Activated naive CD4-positive, alpha-beta T cell treated with anti-CD3 and anti-CD28 coated beads for 36 hours (primary cell): Measurements from ENCODE around the gene MX2. TPM values are rescaled to one million over a fixed set of nuclear protein-coding genes. Genes with fewer than 3 reads are reported as not detected.
"Not testable (repeated sequence)": the region's sequence is repeated elsewhere in the genome, so short reads cannot be mapped to it uniquely, and the experiment has no call there.

ENCODE experiments used
- CTCF ChIA-PET: fragments of 350-600 bp; sonication (Branson Sonifier 250); formaldehyde crosslinking; loops from one replicate; lab custom pipeline; 2021; ENCODE audit warnings: antibody characterized with exemption; lab: Charles Lee
- DNase-seq: peaks from one replicate; pipeline ENCODE4 v3.0.0-alpha.2; 2020
- H3K27ac Mint-ChIP-seq: one replicate; pipeline ENCODE4 v1.8.0; 2021; ENCODE audit warnings: mild to moderate bottlenecking, mixed read lengths
- H3K27me3 Mint-ChIP-seq: one replicate; pipeline ENCODE4 v1.8.0; 2021; ENCODE audit warnings: low read depth, mixed read lengths
- H3K36me3 Mint-ChIP-seq: one replicate; pipeline ENCODE4 v1.8.0; 2021; ENCODE audit warnings: low read depth, mixed read lengths
- H3K4me1 Mint-ChIP-seq: one replicate; pipeline ENCODE4 v1.8.0; 2021; ENCODE audit warnings: low read depth, mixed read lengths
- H3K4me3 Mint-ChIP-seq: one replicate; pipeline ENCODE4 v1.8.0; 2021; ENCODE audit warnings: mild to moderate bottlenecking, moderate library complexity, mixed read lengths
- H3K9me3 Mint-ChIP-seq: one replicate; pipeline ENCODE4 v1.8.0; 2021; ENCODE audit warnings: mixed read lengths
- intact Hi-C: fragments of 100-400 bp; cut with micrococcal nuclease; formaldehyde crosslinking; loops from one replicate; pipeline ENCODE4 v1.15.1; 2023
- total RNA-seq, 2 experiments: library from RNA; stranded (reverse); gene quantifications; one replicate each; pipeline ENCODE4 v1.2.3, GENCODE V29; 2021

MX2 gene
- total RNA-seq: 10 to 100 TPM; 32.5 to 33.4 TPM

GRCh38 chr21:41361786-41362604, at the start of gene MX2:
Gene MX2 (plus strand): TSS chr21:41362027. CDS start chr21:41376907, 14,880 bp downstream.
- CTCF ChIA-PET: interaction anchor here (1.1 to 2.8 kb wide), 2 partner anchors 61 to 79 kb away, joined by 3 to 13 read pairs; no protein-coding TSS in a partner anchor
- peak; percentile 89 for DNase-seq
- H3K27me3 Mint-ChIP-seq: no peaks in the 10 kb centered on the region
- H3K4me3 Mint-ChIP-seq: peak within 1 kb of the TSS; percentile 80
- intact Hi-C loops: loop anchor here (1.0 to 10.0 kb wide), 6 partner anchors 8 to 1043 kb away; partner anchors contain the start of genes MX1, UBASH3A and ZBTB21
- H3K4me1 Mint-ChIP-seq: peaks cover 57% of the 10 kb centered on the region
- H3K27ac Mint-ChIP-seq: peak within 1 kb of the TSS; percentile 97
- no peaks in the 10 kb centered on the region for H3K9me3 Mint-ChIP-seq
- H3K36me3 Mint-ChIP-seq: peaks cover 7% of the 10 kb centered on the region

GRCh38 chr21:41313285-41314164, 48.3 kb upstream of the MX2 start:
- H3K4me3 Mint-ChIP-seq, H3K36me3 Mint-ChIP-seq, H3K4me1 Mint-ChIP-seq, H3K9me3 Mint-ChIP-seq, DNase-seq, H3K27ac Mint-ChIP-seq, intact Hi-C loops, CTCF ChIA-PET: not testable (repeated sequence)
- peaks cover 29% of the 10 kb centered on the region for H3K27me3 Mint-ChIP-seq

GRCh38 chr21:41315726-41316125, 46.1 kb upstream of the MX2 start:
- CTCF ChIA-PET: interaction anchor here (0.7 kb wide), 1 partner anchor 32 kb away, joined by 3 read pairs; no protein-coding TSS in a partner anchor
- no peak for DNase-seq
- H3K9me3 Mint-ChIP-seq: no peaks in the 10 kb centered on the region
- H3K27ac Mint-ChIP-seq: no peak overlapping the region
- intact Hi-C loops: no loop called here
- peaks cover 23% of the 10 kb centered on the region for H3K27me3 Mint-ChIP-seq
- peaks cover 3% of the 10 kb centered on the region for H3K4me1 Mint-ChIP-seq
- H3K36me3 Mint-ChIP-seq: no peaks in the 10 kb centered on the region
- no peak overlapping the region for H3K4me3 Mint-ChIP-seq

- intact Hi-C loops: no loop called here
- H3K27ac Mint-ChIP-seq: no peak within 1 kb of the TSS
- peaks cover 7% of the 10 kb centered on the region for H3K4me1 Mint-ChIP-seq
- H3K4me3 Mint-ChIP-seq: peak within 1 kb of the TSS; percentile 15
- no peak for DNase-seq
- CTCF ChIA-PET: no interaction called here
- H3K27me3 Mint-ChIP-seq: peaks cover 24% of the 10 kb centered on the region
- H3K36me3 Mint-ChIP-seq: no peaks in the 10 kb centered on the region
- H3K9me3 Mint-ChIP-seq: no peaks in the 10 kb centered on the region
Measured at GRCh38 chr21:41316200-41317062, 45.4 kb upstream of the MX2 start, which contains the start of gene FAM3B. Gene FAM3B (plus strand): TSS chr21:41316801. CDS start chr21:41316880, 79 bp downstream.

GRCh38 chr21:41317063-41317392, 44.8 kb upstream of the MX2 start:
- Mint-ChIP-seq H3K4me1 (peaks cover 10% of the 10 kb centered on the region), H3K27me3 (peaks cover 24% of the 10 kb centered on the region), H3K9me3 (no peaks in the 10 kb centered on the region), H3K36me3 (no peaks in the 10 kb centered on the region), H3K27ac (no peak overlapping the region), H3K4me3 (peak overlapping the region; percentile 15)
- CTCF ChIA-PET: no interaction called here
- DNase-seq: no peak
- intact Hi-C loops: no loop called here

GRCh38 chr21:41317458-41317857, 44.4 kb upstream of the MX2 start:
- peak overlapping the region; percentile 15 for H3K4me3 Mint-ChIP-seq
- H3K27ac Mint-ChIP-seq: no peak overlapping the region
- H3K9me3 Mint-ChIP-seq: no peaks in the 10 kb centered on the region
- no peak for DNase-seq
- CTCF ChIA-PET: interaction anchor here (1.0 kb wide), 1 partner anchor 8 kb away, joined by 3 read pairs; no protein-coding TSS in a partner anchor
- peaks cover 24% of the 10 kb centered on the region for H3K27me3 Mint-ChIP-seq
- no peaks in the 10 kb centered on the region for H3K36me3 Mint-ChIP-seq
- intact Hi-C loops: no loop called here
- peaks cover 10% of the 10 kb centered on the region for H3K4me1 Mint-ChIP-seq

GRCh38 chr21:41318218-41318617, 43.6 kb upstream of the MX2 start:
- Mint-ChIP-seq H3K36me3 (no peaks in the 10 kb centered on the region), H3K27ac (no peak overlapping the region), H3K27me3 (peaks cover 24% of the 10 kb centered on the region), H3K4me1 (peaks cover 10% of the 10 kb centered on the region), H3K4me3 (no peak overlapping the region), H3K9me3 (no peaks in the 10 kb centered on the region)
- CTCF ChIA-PET: interaction anchor here (1.0 kb wide), 1 partner anchor 8 kb away, joined by 3 read pairs; no protein-coding TSS in a partner anchor
- DNase-seq: no peak
- intact Hi-C loops: no loop called here

GRCh38 chr21:41319273-41319672, 42.6 kb upstream of the MX2 start:
- Mint-ChIP-seq H3K27ac (no peak overlapping the region), H3K4me1 (peaks cover 10% of the 10 kb centered on the region), H3K4me3 (no peak overlapping the region), H3K27me3 (peaks cover 24% of the 10 kb centered on the region), H3K9me3 (no peaks in the 10 kb centered on the region), H3K36me3 (no peaks in the 10 kb centered on the region)
- CTCF ChIA-PET: interaction anchor here (2.8 kb wide), 1 partner anchor 36 kb away, joined by 14 read pairs; no protein-coding TSS in a partner anchor
- no peak for DNase-seq
- intact Hi-C loops: no loop called here

GRCh38 chr21:41321211-41321907, 40.5 kb upstream of the MX2 start:
- peaks cover 10% of the 10 kb centered on the region for H3K4me1 Mint-ChIP-seq
- no peak overlapping the region for H3K27ac Mint-ChIP-seq
- CTCF ChIA-PET: interaction anchor here (2.8 kb wide), 1 partner anchor 38 kb away, joined by 14 read pairs; no protein-coding TSS in a partner anchor
- H3K27me3 Mint-ChIP-seq: peaks cover 9% of the 10 kb centered on the region
- no peaks in the 10 kb centered on the region for H3K9me3 Mint-ChIP-seq
- intact Hi-C loops: no loop called here
- no peaks in the 10 kb centered on the region for H3K36me3 Mint-ChIP-seq
- H3K4me3 Mint-ChIP-seq: no peak overlapping the region
- DNase-seq: peak; percentile 54

- H3K4me3 Mint-ChIP-seq: no peak overlapping the region
- peaks cover 9% of the 10 kb centered on the region for H3K27me3 Mint-ChIP-seq
- CTCF ChIA-PET: no interaction called here
- intact Hi-C loops: no loop called here
- H3K36me3 Mint-ChIP-seq: no peaks in the 10 kb centered on the region
- no peaks in the 10 kb centered on the region for H3K9me3 Mint-ChIP-seq
- H3K27ac Mint-ChIP-seq: no peak overlapping the region
- H3K4me1 Mint-ChIP-seq: peaks cover 10% of the 10 kb centered on the region
- DNase-seq: no peak
Measured at GRCh38 chr21:41321908-41322495, 39.8 kb upstream of the MX2 start.
